Right lobe of liver (tissue), 4 donors: Measurements from ENCODE around the gene CTIF.

Experiments used
- POLR2A ChIP-seq: fragments of 450-650 bp; IDR thresholded peaks from one replicate; pipeline ENCODE4 v1.6.1; 2017; ENCODE audit warnings: antibody characterized with exemption, mild to moderate bottlenecking
- TF ChIP-seq, protein P1 (sequence below), 4 donors: fragments of 200-600 bp in 3 of 4; fragments of 450-650 bp in 1 of 4; IDR thresholded peaks; one replicate each; pipeline versions ENCODE4 v1.5.1 to v1.8.0; 2016 to 2022; ENCODE audit warnings: antibody characterized with exemption in 4 of 4, mild to moderate bottlenecking in 2 of 4
- donor health status: DM: no; HTN: no; CAD: no.
- donor health status: DM: no; HTN: no; CAD: no.
- donor health status: DM: no; HTN: yes; CAD: no.

DNA sequence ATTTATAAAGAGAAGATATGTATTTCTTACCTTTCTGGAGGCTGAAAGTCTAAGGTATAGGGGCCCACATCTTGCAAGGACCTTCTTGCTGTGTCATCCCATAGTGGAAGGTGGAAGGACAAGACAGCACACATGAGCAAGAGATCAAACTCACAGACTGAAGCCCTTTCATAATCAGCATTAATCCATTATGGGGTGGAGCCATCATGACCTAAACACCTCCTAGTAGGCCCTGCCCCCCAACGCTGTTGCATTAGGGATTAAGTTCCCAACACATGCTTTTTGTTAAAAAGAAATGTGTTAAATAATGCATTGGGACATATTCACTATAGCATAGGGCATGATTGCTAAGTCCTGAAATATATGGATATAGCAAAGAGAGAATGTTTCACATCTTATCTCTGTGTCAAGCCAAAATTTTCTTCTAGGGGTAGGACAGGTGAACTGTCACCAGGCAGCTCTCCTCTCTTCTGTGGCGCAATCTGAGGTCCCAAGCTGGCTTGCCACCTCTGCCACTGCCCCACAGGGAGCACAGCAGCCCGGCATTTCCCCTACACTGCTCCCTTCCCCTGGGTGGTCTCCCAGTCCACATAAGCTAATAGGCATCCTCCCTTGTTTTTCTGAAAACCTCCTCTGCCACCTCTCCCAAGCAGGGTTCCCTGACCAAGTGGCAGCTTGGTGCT lies 8.3 kb upstream of the CTIF start:
- TF ChIP-seq, protein P1, sequence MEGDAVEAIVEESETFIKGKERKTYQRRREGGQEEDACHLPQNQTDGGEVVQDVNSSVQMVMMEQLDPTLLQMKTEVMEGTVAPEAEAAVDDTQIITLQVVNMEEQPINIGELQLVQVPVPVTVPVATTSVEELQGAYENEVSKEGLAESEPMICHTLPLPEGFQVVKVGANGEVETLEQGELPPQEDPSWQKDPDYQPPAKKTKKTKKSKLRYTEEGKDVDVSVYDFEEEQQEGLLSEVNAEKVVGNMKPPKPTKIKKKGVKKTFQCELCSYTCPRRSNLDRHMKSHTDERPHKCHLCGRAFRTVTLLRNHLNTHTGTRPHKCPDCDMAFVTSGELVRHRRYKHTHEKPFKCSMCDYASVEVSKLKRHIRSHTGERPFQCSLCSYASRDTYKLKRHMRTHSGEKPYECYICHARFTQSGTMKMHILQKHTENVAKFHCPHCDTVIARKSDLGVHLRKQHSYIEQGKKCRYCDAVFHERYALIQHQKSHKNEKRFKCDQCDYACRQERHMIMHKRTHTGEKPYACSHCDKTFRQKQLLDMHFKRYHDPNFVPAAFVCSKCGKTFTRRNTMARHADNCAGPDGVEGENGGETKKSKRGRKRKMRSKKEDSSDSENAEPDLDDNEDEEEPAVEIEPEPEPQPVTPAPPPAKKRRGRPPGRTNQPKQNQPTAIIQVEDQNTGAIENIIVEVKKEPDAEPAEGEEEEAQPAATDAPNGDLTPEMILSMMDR (IDR thresholded peaks at IDR 0.05): no peak
- no peak for TF ChIP-seq POLR2A
